Testis (tissue), 3 donors: ENCODE results near the gene MXD3. TPM values are rescaled to one million over a fixed set of nuclear protein-coding genes. Genes with fewer than 3 reads are reported as not detected.

Experiments used
- DNase-seq: peaks from one replicate; pipeline ENCODE4 v3.0.0-alpha.2; 2019
- H3K27ac ChIP-seq, 2 donors: fragments of 200-600 bp; sonication (generic); one replicate each; pipeline ENCODE4 v1.5.1; 2019
- H3K27me3 ChIP-seq: fragments of 200-600 bp; sonication (generic); one replicate; pipeline ENCODE4 v1.5.1; 2019
- H3K36me3 ChIP-seq: fragments of 200-600 bp; sonication (generic); one replicate; pipeline ENCODE4 v1.5.1; 2017; ENCODE audit warnings: low read depth; ENCODE audit errors: missing control alignments
- H3K4me1 ChIP-seq: fragments of 200-600 bp; sonication (generic); one replicate; pipeline ENCODE4 v1.5.1; 2019
- H3K4me3 ChIP-seq, 2 donors: fragments of 200-600 bp; sonication (generic); one replicate each; pipeline ENCODE4 v1.5.1; 2017 to 2019
- H3K9me3 ChIP-seq: fragments of 200-600 bp; sonication (generic); one replicate; pipeline ENCODE4 v1.5.1; 2017
- CTCF ChIP-seq, 3 experiments: fragments of 450-650 bp in 2 of 3; fragments of 200-600 bp in 1 of 3; sonication (generic) in 1 of 3; IDR thresholded peaks; one replicate each; pipeline ENCODE4 v1.5.1; 2016 to 2019; ENCODE audit warnings: antibody characterized with exemption in 3 of 3, mild to moderate bottlenecking in 2 of 3, moderate library complexity in 1 of 3
- POLR2A ChIP-seq: fragments of 450-650 bp; IDR thresholded peaks from one replicate; pipeline ENCODE4 v1.6.1; 2017; ENCODE audit warnings: antibody characterized with exemption, mild to moderate bottlenecking, moderate library complexity
- WGBS, 2 donors: methylation state at CpG; one replicate each; pipeline ENCODE4 v1.1.5; 2018; 5-methylcytosine and 5-hydroxymethylcytosine counted together
- intact Hi-C: fragments of 100-400 bp; cut with DNase I; formaldehyde crosslinking; loops from one replicate; pipeline ENCODE4 v1.15.1; 2023; ENCODE audit warnings: low total_unique reads
- polyA plus RNA-seq: library from polyadenylated mRNA; stranded (reverse); fragments of 350-450 nt; fragmentation: Illumina TruSeq; extraction: RNeasy Lipid Tissue Mini Kit (QIAGEN cat#74804); gene quantifications from one replicate; pipeline ENCODE4 v1.2.3, GENCODE V29; 2014; ENCODE audit warnings: low read depth, low replicate concordance; ENCODE audit not compliant: insufficient read depth
- total RNA-seq, 2 donors: library from RNA; depleted of rRNA; stranded (reverse); fragments of >200 nt; gene quantifications; one replicate each; pipeline ENCODE4 v1.2.3, GENCODE V29; 2016

Gene MXD3
- total and polyA plus RNA-seq, 3 donors from 2014 or later: 7.7 to 12.9 (median 12.5) TPM

- no peak for DNase-seq
- Histone ChIP-seq H3K27ac (no peak within 1 kb of the TSS), H3K4me1 (no peaks in the 10 kb centered on the region), H3K4me3 (no peak within 1 kb of the TSS), H3K27me3 (no peaks in the 10 kb centered on the region), H3K9me3 (no peaks in the 10 kb centered on the region), H3K36me3 (no peaks in the 10 kb centered on the region)
- TF ChIP-seq CTCF (IDR thresholded peaks at IDR 0.05) (no peak), POLR2A (no peak)
- intact Hi-C loops: no loop called here
- WGBS, 2 donors: 59 to 82% methylated on average over 14 to 34 of the region's 37 CpGs
Observed at GRCh38 chr5:177357459-177358351, 46.0 kb upstream of the MXD3 start, which contains the start of gene RGS14. TSS of gene RGS14 (plus strand) at chr5:177357924. CDS start at chr5:177358025, 101 bp downstream.

GRCh38 chr5:177357146-177357458 is 45.4 kb upstream of the MXD3 start:
- no peak for DNase-seq
- Histone ChIP-seq H3K4me3 (no peak overlapping the region), H3K27me3 (no peaks in the 10 kb centered on the region), H3K36me3 (no peaks in the 10 kb centered on the region), H3K9me3 (no peaks in the 10 kb centered on the region), H3K27ac (no peak overlapping the region), H3K4me1 (no peaks in the 10 kb centered on the region)
- intact Hi-C loops: no loop called here
- WGBS, 2 donors: 87 to 100% methylated on average over 3 to 5 of the region's 5 CpGs
- no peak for TF ChIP-seq POLR2A
- TF ChIP-seq CTCF (IDR thresholded peaks at IDR 0.05): no peak

GRCh38 chr5:177356746-177357145 is 45.0 kb upstream of the MXD3 start:
- Histone ChIP-seq H3K27me3 (no peaks in the 10 kb centered on the region), H3K4me1 (no peaks in the 10 kb centered on the region), H3K9me3 (no peaks in the 10 kb centered on the region), H3K27ac (no peak overlapping the region), H3K4me3 (no peak overlapping the region), H3K36me3 (no peaks in the 10 kb centered on the region)
- intact Hi-C loops: no loop called here
- TF ChIP-seq CTCF (IDR thresholded peaks at IDR 0.05) (no peak), POLR2A (no peak)
- DNase-seq: no peak
- WGBS, 2 donors: 62 to 73% methylated on average over 3 of the region's 3 CpGs

- H3K4me3 ChIP-seq: no peak overlapping the region
- TF ChIP-seq CTCF (IDR thresholded peaks at IDR 0.05) (no peak), POLR2A (no peak)
- DNase-seq: no peak
- intact Hi-C loops: no loop called here
- no peaks in the 10 kb centered on the region for H3K9me3 ChIP-seq
- H3K27me3 ChIP-seq: no peaks in the 10 kb centered on the region
- H3K27ac ChIP-seq: no peak overlapping the region
- H3K4me1 ChIP-seq: peaks cover under 1% of the 10 kb centered on the region
- no peaks in the 10 kb centered on the region for H3K36me3 ChIP-seq
- 33 to 42% methylated on average over 1 of the region's 1 CpG for WGBS, 2 donors
Observed at GRCh38 chr5:177355868-177356168, 44.1 kb upstream of the MXD3 start.
